ENCODE measurements around the gene OS9. TPM values are rescaled to one million over a fixed set of nuclear protein-coding genes. Genes with fewer than 3 reads are reported as not detected.

OS9 gene
- total and polyA plus RNA-seq, 5 donors from 2014 or later, result 59.2 to 151 (median 66.5) TPM

- H3K4me1 Mint-ChIP-seq, result peaks cover 5 to 39% (median 19%) of the 10 kb centered on the region in 4 donors
- DNase-seq (no peak), ATAC-seq (ENCODE audit: low read depth in 2 of 2) (no peak)
- Histone ChIP-seq H3K9me3 (ENCODE audit: control insufficient read depth in 2 of 2, low read length in 2 of 2) (no peaks in the 10 kb centered on the region), H3K4me1 (ENCODE audit: control insufficient read depth, insufficient read depth, low read length, poor library complexity, severe bottlenecking) (peaks cover 32% of the 10 kb centered on the region), H3K4me3 (ENCODE audit: low read depth, low read length) (peak within 1 kb of the TSS; percentile 62), H3K27me3 (ENCODE audit: control insufficient read depth, insufficient read depth, low read length) (peaks cover 22% of the 10 kb centered on the region), H3K27ac (ENCODE audit: insufficient read depth, low read length, poor library complexity, severe bottlenecking) (no peak within 1 kb of the TSS), H3K36me3 (ENCODE audit: control insufficient read depth, insufficient read depth, low read length) (no peaks in the 10 kb centered on the region)
- H3K9me3 Mint-ChIP-seq, result no peaks in the 10 kb centered on the region
- peak within 1 kb of the TSS; percentile 28 to 95 (median 84) for H3K4me3 Mint-ChIP-seq
- no peak within 1 kb of the TSS for H3K27ac Mint-ChIP-seq
- H3K36me3 Mint-ChIP-seq, result peaks cover 13% of the 10 kb centered on the region
- H3K27me3 Mint-ChIP-seq, result peaks cover 30% of the 10 kb centered on the region
Measured at GRCh38 chr12:57766464-57767304, 72.8 kb downstream of the OS9 start, which contains the start of gene CYP27B1. CYP27B1 (minus strand) TSS chr12:57767078; CDS start chr12:57767041, 37 bp downstream.

GRCh38 chr12:57767305-57767698 is 73.4 kb downstream of the OS9 start:
- no peak for ATAC-seq (ENCODE audit: low read depth in 2 of 2)
- peak overlapping the region in 1 of 4 donors; percentile 85 for H3K4me3 Mint-ChIP-seq
- H3K4me1 Mint-ChIP-seq, result peaks cover 5 to 43% (median 23%) of the 10 kb centered on the region in 4 donors
- no peak for DNase-seq
- no peak overlapping the region for H3K4me3 ChIP-seq (ENCODE audit: low read depth, low read length)
- peaks cover 22% of the 10 kb centered on the region for H3K27me3 ChIP-seq (ENCODE audit: control insufficient read depth, insufficient read depth, low read length)
- H3K36me3 Mint-ChIP-seq, result peaks cover 13% of the 10 kb centered on the region
- no peaks in the 10 kb centered on the region for H3K9me3 ChIP-seq (ENCODE audit: control insufficient read depth in 2 of 2, low read length in 2 of 2)
- H3K27ac Mint-ChIP-seq, result no peak overlapping the region
- peaks cover 34% of the 10 kb centered on the region for H3K27me3 Mint-ChIP-seq
- H3K36me3 ChIP-seq (ENCODE audit: control insufficient read depth, insufficient read depth, low read length), result no peaks in the 10 kb centered on the region
- no peaks in the 10 kb centered on the region for H3K9me3 Mint-ChIP-seq
- H3K27ac ChIP-seq (ENCODE audit: insufficient read depth, low read length, poor library complexity, severe bottlenecking), result no peak overlapping the region
- H3K4me1 ChIP-seq (ENCODE audit: control insufficient read depth, insufficient read depth, low read length, poor library complexity, severe bottlenecking), result peaks cover 36% of the 10 kb centered on the region

- H3K9me3 ChIP-seq (ENCODE audit: control insufficient read depth in 2 of 2, low read length in 2 of 2), result no peaks in the 10 kb centered on the region
- Mint-ChIP-seq H3K27me3 (peaks cover 34% of the 10 kb centered on the region), H3K9me3 (no peaks in the 10 kb centered on the region), H3K27ac (no peak overlapping the region), H3K4me1 (peaks cover 5 to 45% (median 23%) of the 10 kb centered on the region in 4 donors), H3K36me3 (peaks cover 13% of the 10 kb centered on the region), H3K4me3 (peak overlapping the region in 2 of 4 donors; percentile 43 to 95)
- DNase-seq (no peak), ATAC-seq (ENCODE audit: low read depth in 2 of 2) (no peak)
- no peaks in the 10 kb centered on the region for H3K36me3 ChIP-seq (ENCODE audit: control insufficient read depth, insufficient read depth, low read length)
- peaks cover 22% of the 10 kb centered on the region for H3K27me3 ChIP-seq (ENCODE audit: control insufficient read depth, insufficient read depth, low read length)
- H3K27ac ChIP-seq (ENCODE audit: insufficient read depth, low read length, poor library complexity, severe bottlenecking), result no peak overlapping the region
- H3K4me1 ChIP-seq (ENCODE audit: control insufficient read depth, insufficient read depth, low read length, poor library complexity, severe bottlenecking), result peaks cover 42% of the 10 kb centered on the region
- H3K4me3 ChIP-seq (ENCODE audit: low read depth, low read length), result no peak overlapping the region
Measured at GRCh38 chr12:57767876-57768275, 73.9 kb downstream of the OS9 start.

- DNase-seq (no peak), ATAC-seq (ENCODE audit: low read depth in 2 of 2) (no peak)
- no peak overlapping the region for H3K27ac ChIP-seq (ENCODE audit: insufficient read depth, low read length, poor library complexity, severe bottlenecking)
- Mint-ChIP-seq H3K27me3 (peaks cover 23% of the 10 kb centered on the region), H3K4me1 (peaks cover 5 to 38% (median 15%) of the 10 kb centered on the region in 4 donors), H3K27ac (no peak overlapping the region), H3K4me3 (peak overlapping the region; percentile 15 to 95 (median 64)), H3K9me3 (no peaks in the 10 kb centered on the region), H3K36me3 (peaks cover 13% of the 10 kb centered on the region)
- peaks cover 42% of the 10 kb centered on the region for H3K4me1 ChIP-seq (ENCODE audit: control insufficient read depth, insufficient read depth, low read length, poor library complexity, severe bottlenecking)
- no peaks in the 10 kb centered on the region for H3K9me3 ChIP-seq (ENCODE audit: control insufficient read depth in 2 of 2, low read length in 2 of 2)
- peaks cover 12% of the 10 kb centered on the region for H3K27me3 ChIP-seq (ENCODE audit: control insufficient read depth, insufficient read depth, low read length)
- no peak overlapping the region for H3K4me3 ChIP-seq (ENCODE audit: low read depth, low read length)
- H3K36me3 ChIP-seq (ENCODE audit: control insufficient read depth, insufficient read depth, low read length), result no peaks in the 10 kb centered on the region
Measured at GRCh38 chr12:57769594-57769993, 75.7 kb downstream of the OS9 start.

- Histone ChIP-seq H3K9me3 (ENCODE audit: control insufficient read depth in 2 of 2, low read length in 2 of 2) (no peaks in the 10 kb centered on the region), H3K4me1 (ENCODE audit: control insufficient read depth, insufficient read depth, low read length, poor library complexity, severe bottlenecking) (peaks cover 30% of the 10 kb centered on the region), H3K27me3 (ENCODE audit: control insufficient read depth, insufficient read depth, low read length) (peaks cover 12% of the 10 kb centered on the region), H3K4me3 (ENCODE audit: low read depth, low read length) (no peak overlapping the region), H3K36me3 (ENCODE audit: control insufficient read depth, insufficient read depth, low read length) (no peaks in the 10 kb centered on the region), H3K27ac (ENCODE audit: insufficient read depth, low read length, poor library complexity, severe bottlenecking) (no peak overlapping the region)
- peaks cover 13% of the 10 kb centered on the region for H3K36me3 Mint-ChIP-seq
- peaks cover 16% of the 10 kb centered on the region for H3K27me3 Mint-ChIP-seq
- ATAC-seq (ENCODE audit: low read depth in 2 of 2) (no peak), DNase-seq (no peak)
- peaks cover 5 to 27% (median 13%) of the 10 kb centered on the region in 4 donors for H3K4me1 Mint-ChIP-seq
- no peaks in the 10 kb centered on the region for H3K9me3 Mint-ChIP-seq
- peak overlapping the region; percentile 33 to 95 (median 70) for H3K4me3 Mint-ChIP-seq
- peak overlapping the region in 1 of 3 donors; percentile 98 for H3K27ac Mint-ChIP-seq
Measured at GRCh38 chr12:57770734-57771133, 76.8 kb downstream of the OS9 start.

Other genes starting within 250 kb of the OS9 start
- gene INHBE, start 238.8 kb upstream of the OS9 start, total RNA-seq, result not detected
- gene INHBE, start 238.8 kb upstream of the OS9 start, polyA plus RNA-seq, result under 1 TPM in 1 of 4 donors, not detected in 3; 0.06 TPM
- gene GLI1, start 234.3 kb upstream of the OS9 start, total RNA-seq, result 0.47 TPM
- under 1 TPM in 3 of 4 donors, not detected in 1; 0.07 to 0.23 (median 0.13) TPM for gene GLI1, start 234.3 kb upstream of the OS9 start, polyA plus RNA-seq
- 403 TPM for gene ARHGAP9, start 214.3 kb upstream of the OS9 start, total RNA-seq
- gene ARHGAP9, start 214.3 kb upstream of the OS9 start, polyA plus RNA-seq, result 100 to 1,000 TPM; 173 to 192 (median 182) TPM
- 219 TPM for gene MARS1, start 206.1 kb upstream of the OS9 start, total RNA-seq
- 10 to 100 TPM; 71.9 to 89.4 (median 80.1) TPM for gene MARS1, start 206.1 kb upstream of the OS9 start, polyA plus RNA-seq
- 159 TPM for gene DDIT3, start 173.6 kb upstream of the OS9 start, total RNA-seq
- 10 to 100 TPM; 17.8 to 25.3 (median 20.9) TPM for gene DDIT3, start 173.6 kb upstream of the OS9 start, polyA plus RNA-seq
- 104 TPM for gene MBD6, start 171.3 kb upstream of the OS9 start, total RNA-seq
- gene MBD6, start 171.3 kb upstream of the OS9 start, polyA plus RNA-seq, result 1 to 10 TPM; 1.8 to 3.0 (median 2.3) TPM
- 74.9 TPM for gene DCTN2, start 146.9 kb upstream of the OS9 start, total RNA-seq
- gene DCTN2, start 146.9 kb upstream of the OS9 start, polyA plus RNA-seq, result 10 to 100 TPM; 75.1 to 91.6 (median 78.9) TPM
- 0.72 TPM for gene KIF5A, start 144.1 kb upstream of the OS9 start, total RNA-seq
- under 1 TPM in 2 of 4 donors, not detected in 2; 0.05 to 0.06 TPM for gene KIF5A, start 144.1 kb upstream of the OS9 start, polyA plus RNA-seq
- 35.8 TPM for gene PIP4K2C, start 102.9 kb upstream of the OS9 start, total RNA-seq
- gene PIP4K2C, start 102.9 kb upstream of the OS9 start, polyA plus RNA-seq, result 10 to 100 TPM; 24.6 to 38.6 (median 30.2) TPM
- 31.2 TPM for gene DTX3, start 89.3 kb upstream of the OS9 start, total RNA-seq
- 1 to 10 TPM; 3.4 to 7.4 (median 5.1) TPM for gene DTX3, start 89.3 kb upstream of the OS9 start, polyA plus RNA-seq
- 0.64 TPM for gene ARHGEF25, start 82.7 kb upstream of the OS9 start, total RNA-seq
- gene ARHGEF25, start 82.7 kb upstream of the OS9 start, polyA plus RNA-seq, result not detected
- gene B4GALNT1, start 60.9 kb upstream of the OS9 start, total RNA-seq, result not detected
- not detected for gene B4GALNT1, start 60.9 kb upstream of the OS9 start, polyA plus RNA-seq
- gene AGAP2, start 44.6 kb downstream of the OS9 start, total RNA-seq, result 60.3 TPM
- gene AGAP2, start 44.6 kb downstream of the OS9 start, polyA plus RNA-seq, result 1 to 10 TPM; 4.4 to 7.7 (median 5.6) TPM
- 8.7 TPM for gene TSPAN31, start 50.9 kb downstream of the OS9 start, total RNA-seq
- 10 to 100 TPM; 38.4 to 48.9 (median 39.6) TPM for gene TSPAN31, start 50.9 kb downstream of the OS9 start, polyA plus RNA-seq
- 17.5 TPM for gene CDK4, start 58.2 kb downstream of the OS9 start, total RNA-seq
- 10 to 100 TPM; 62.2 to 90.3 (median 69.7) TPM for gene CDK4, start 58.2 kb downstream of the OS9 start, polyA plus RNA-seq
- gene MARCHF9, start 61.0 kb downstream of the OS9 start, total RNA-seq, result 35.4 TPM
- gene MARCHF9, start 61.0 kb downstream of the OS9 start, polyA plus RNA-seq, result 1 to 10 TPM; 2.2 to 4.5 (median 3.8) TPM
- gene CYP27B1, start 72.9 kb downstream of the OS9 start, total RNA-seq, result not detected
- under 1 TPM in 2 of 4 donors, not detected in 2; 0.14 to 0.26 TPM for gene CYP27B1, start 72.9 kb downstream of the OS9 start, polyA plus RNA-seq
- 8.7 TPM for gene METTL1, start 78.0 kb downstream of the OS9 start, total RNA-seq
- 10 to 100 TPM in 1 of 4 donors, 1 to 10 TPM in 3; 3.5 to 10.8 (median 5.9) TPM for gene METTL1, start 78.0 kb downstream of the OS9 start, polyA plus RNA-seq
- gene EEF1AKMT3, start 78.5 kb downstream of the OS9 start, total RNA-seq, result 3.7 TPM
- 1 to 10 TPM; 1.8 to 7.6 (median 2.5) TPM for gene EEF1AKMT3, start 78.5 kb downstream of the OS9 start, polyA plus RNA-seq
- gene TSFM, start 88.7 kb downstream of the OS9 start, total RNA-seq, result 22.8 TPM
- gene TSFM, start 88.7 kb downstream of the OS9 start, polyA plus RNA-seq, result 10 to 100 TPM; 33.4 to 50.4 (median 40.6) TPM
- 2.0 TPM for gene AVIL, start 124.6 kb downstream of the OS9 start, total RNA-seq
- gene AVIL, start 124.6 kb downstream of the OS9 start, polyA plus RNA-seq, result under 1 TPM; 0.15 to 0.25 (median 0.19) TPM
- gene CTDSP2, start 152.6 kb downstream of the OS9 start, total RNA-seq, result 121 TPM
- gene CTDSP2, start 152.6 kb downstream of the OS9 start, polyA plus RNA-seq, result 10 to 100 TPM; 45.7 to 54.4 (median 52.5) TPM
- 4.8 TPM for gene ATP23, start 247.4 kb downstream of the OS9 start, total RNA-seq
- gene ATP23, start 247.4 kb downstream of the OS9 start, polyA plus RNA-seq, result 10 to 100 TPM; 16.2 to 40.7 (median 26.1) TPM

Data from CD4-positive, CD25-positive, alpha-beta regulatory T cell (primary cell).